ENCODE measurements around the gene LIMA1. TPM values are rescaled to one million over a fixed set of nuclear protein-coding genes. Genes with fewer than 3 reads are reported as not detected.
"Not testable (repeated sequence)": the region's sequence is repeated elsewhere in the genome, so short reads cannot be mapped to it uniquely, and the experiment has no call there.

The LIMA1 gene
- total RNA-seq (19.0 TPM), polyA plus RNA-seq (10 to 100 TPM; 14.3 to 19.3 (median 17.6) TPM)

DNA sequence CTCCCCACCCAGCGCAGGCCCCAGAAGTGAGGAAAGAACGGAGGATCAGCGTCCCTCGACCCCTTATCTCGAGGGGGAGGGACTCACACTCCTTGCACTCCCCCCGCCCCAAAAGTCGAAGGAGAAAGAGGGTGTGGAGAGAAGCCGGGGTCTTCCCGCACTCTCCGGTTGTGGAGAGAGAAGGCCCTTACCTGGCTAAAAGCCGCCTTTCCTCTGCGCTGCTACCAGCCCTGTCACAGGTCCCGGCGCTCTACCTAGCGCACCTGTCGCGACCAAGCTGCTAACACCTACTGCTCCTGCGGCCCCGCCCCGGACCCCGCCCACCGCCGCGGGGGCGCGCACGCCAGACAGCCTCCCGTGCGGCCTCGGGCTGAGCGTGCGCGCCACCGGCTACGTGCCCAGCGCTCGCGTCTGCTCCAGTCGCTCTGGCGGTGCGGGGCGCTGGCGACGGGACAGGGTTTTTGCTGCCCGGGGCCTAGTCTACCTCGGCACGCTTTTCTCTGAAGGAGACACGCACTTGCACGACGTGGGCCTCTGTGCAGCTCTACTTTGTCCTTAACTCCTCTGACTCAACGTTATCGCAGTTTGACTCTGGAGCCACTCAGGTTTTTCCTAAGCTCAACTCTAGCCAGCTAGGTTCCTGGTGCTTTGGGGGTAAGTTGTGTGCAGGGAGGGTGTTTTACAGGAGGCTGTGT lies at the start of gene LIMA1:
TSS of gene LIMA1 (minus strand) at position 292 of the 695 bp plus-strand sequence. CDS start 34,769 bp downstream, outside the sequence.
- ATAC-seq (ENCODE audit: low read depth in 2 of 2) (peak; percentile 97 to 98), DNase-seq (peak; percentile 91 to 94 (median 92))
- H3K4me1 ChIP-seq (ENCODE audit: control insufficient read depth, insufficient read depth, low read length, poor library complexity, severe bottlenecking): peaks cover 20% of the 10 kb centered on the region
- Mint-ChIP-seq H3K4me1 (peaks cover 5 to 29% (median 14%) of the 10 kb centered on the region in 4 donors), H3K9me3 (peaks cover 0 to 3% (median 0%) of the 10 kb centered on the region in 7 donors), H3K4me3 (peak within 1 kb of the TSS; percentile 86 to 93 (median 91)), H3K27ac (peak within 1 kb of the TSS; percentile 66 to 91 (median 88)), H3K27me3 (peaks cover 24% of the 10 kb centered on the region), H3K36me3 (no peaks in the 10 kb centered on the region)
- peak within 1 kb of the TSS; percentile 82 for H3K4me3 ChIP-seq (ENCODE audit: low read depth, low read length)
- peak within 1 kb of the TSS; percentile 57 for H3K27ac ChIP-seq (ENCODE audit: insufficient read depth, low read length, poor library complexity, severe bottlenecking)
- H3K9me3 ChIP-seq (ENCODE audit: control insufficient read depth in 2 of 2, low read length in 2 of 2): no peaks in the 10 kb centered on the region
- no peaks in the 10 kb centered on the region for H3K27me3 ChIP-seq (ENCODE audit: control insufficient read depth, insufficient read depth, low read length)
- no peaks in the 10 kb centered on the region for H3K36me3 ChIP-seq (ENCODE audit: control insufficient read depth, insufficient read depth, low read length)

DNA sequence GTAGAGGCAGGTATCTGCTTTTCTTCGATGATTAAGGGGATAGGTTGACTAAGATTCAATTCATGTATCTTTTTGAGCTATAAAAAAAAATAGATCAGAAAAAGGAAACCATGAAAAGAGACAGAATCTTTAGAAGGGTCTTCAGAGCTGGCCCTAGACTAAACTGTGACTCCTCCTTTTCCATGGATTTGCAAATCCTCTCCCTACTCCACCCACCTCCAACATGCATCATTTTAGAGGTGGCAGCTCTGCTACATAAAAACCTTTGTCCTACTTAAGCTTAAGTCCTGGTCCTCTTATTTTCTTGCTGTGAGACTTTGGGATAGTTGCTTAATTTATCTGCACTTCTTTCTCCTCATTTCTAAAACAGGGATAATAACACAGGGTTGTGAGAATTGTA lies 48.4 kb upstream of the LIMA1 start:
- Histone ChIP-seq H3K4me3 (ENCODE audit: low read depth, low read length) (no peak overlapping the region), H3K9me3 (ENCODE audit: control insufficient read depth in 2 of 2, low read length in 2 of 2) (no peaks in the 10 kb centered on the region), H3K27ac (ENCODE audit: insufficient read depth, low read length, poor library complexity, severe bottlenecking) (no peak overlapping the region), H3K27me3 (ENCODE audit: control insufficient read depth, insufficient read depth, low read length) (peaks cover 1% of the 10 kb centered on the region), H3K36me3 (ENCODE audit: control insufficient read depth, insufficient read depth, low read length) (no peaks in the 10 kb centered on the region), H3K4me1 (ENCODE audit: control insufficient read depth, insufficient read depth, low read length, poor library complexity, severe bottlenecking) (no peaks in the 10 kb centered on the region)
- H3K9me3 Mint-ChIP-seq: no peaks in the 10 kb centered on the region
- H3K4me1 Mint-ChIP-seq: no peaks in the 10 kb centered on the region
- DNase-seq (no peak), ATAC-seq (ENCODE audit: low read depth in 2 of 2) (no peak)
- H3K36me3 Mint-ChIP-seq: no peaks in the 10 kb centered on the region
- H3K27me3 Mint-ChIP-seq: no peaks in the 10 kb centered on the region
- no peak overlapping the region for H3K4me3 Mint-ChIP-seq
- no peak overlapping the region for H3K27ac Mint-ChIP-seq

DNA sequence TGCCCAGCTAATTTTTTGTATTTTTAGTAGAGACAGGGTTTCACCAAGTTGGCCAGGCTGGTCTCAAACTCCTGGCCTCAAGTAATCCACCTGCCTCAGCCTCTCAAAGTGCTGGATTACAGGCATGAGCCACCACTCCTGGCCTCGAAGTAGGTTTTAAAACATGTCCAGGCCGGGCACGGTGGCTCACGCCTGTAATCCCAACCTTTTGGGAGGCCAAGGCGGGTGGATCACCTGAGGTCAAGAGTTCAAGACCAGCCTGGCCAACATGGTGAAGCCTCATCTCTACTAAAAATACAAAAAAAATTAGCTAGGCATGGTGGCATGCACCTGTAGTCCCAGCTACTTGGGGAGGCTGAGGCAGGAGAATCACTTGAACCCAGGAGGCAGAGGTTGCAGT lies 45.3 kb upstream of the LIMA1 start:
- H3K36me3 ChIP-seq (ENCODE audit: control insufficient read depth, insufficient read depth, low read length); H3K36me3 Mint-ChIP-seq; H3K9me3 Mint-ChIP-seq; DNase-seq; H3K4me1 ChIP-seq (ENCODE audit: control insufficient read depth, insufficient read depth, low read length, poor library complexity, severe bottlenecking); H3K4me3 ChIP-seq (ENCODE audit: low read depth, low read length); ATAC-seq (ENCODE audit: low read depth in 2 of 2); H3K27ac ChIP-seq (ENCODE audit: insufficient read depth, low read length, poor library complexity, severe bottlenecking); H3K27me3 ChIP-seq (ENCODE audit: control insufficient read depth, insufficient read depth, low read length); H3K27me3 Mint-ChIP-seq; H3K27ac Mint-ChIP-seq; H3K9me3 ChIP-seq (ENCODE audit: control insufficient read depth in 2 of 2, low read length in 2 of 2); H3K4me3 Mint-ChIP-seq; H3K4me1 Mint-ChIP-seq: not testable (repeated sequence)

DNA sequence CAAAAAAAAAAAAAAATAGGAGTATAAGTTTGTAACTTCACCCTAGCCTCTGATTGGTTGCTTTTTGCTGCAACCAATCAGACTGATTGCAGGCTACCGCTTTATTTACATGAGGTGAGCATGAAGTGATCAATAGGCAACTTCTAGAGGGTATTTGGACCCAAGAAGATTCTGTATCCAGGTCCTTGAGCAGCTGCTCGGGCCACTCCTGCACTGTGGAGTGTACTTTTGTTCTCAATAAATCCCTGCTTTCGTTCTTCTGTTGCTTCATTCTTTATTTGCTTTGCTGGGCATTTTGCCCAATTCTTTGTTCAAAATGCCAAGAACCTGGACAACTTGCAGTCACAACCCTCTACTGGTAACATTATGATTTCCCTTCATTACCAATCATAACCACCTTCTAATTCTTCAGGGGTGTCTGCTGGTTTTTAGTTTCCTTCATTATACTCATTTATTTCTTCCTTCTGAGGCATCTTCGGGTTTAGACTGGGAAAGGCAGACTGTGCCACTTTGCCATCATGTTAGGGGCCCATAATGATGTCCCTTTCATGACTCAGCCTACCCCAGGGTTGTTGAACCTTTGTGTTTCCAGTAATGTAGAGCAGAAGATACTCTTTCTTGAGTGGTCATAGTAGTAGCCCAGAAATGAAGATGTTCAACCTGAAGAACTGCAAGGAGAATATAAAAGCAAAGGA lies 43.4 kb upstream of the LIMA1 start:
- no peaks in the 10 kb centered on the region for H3K9me3 ChIP-seq (ENCODE audit: control insufficient read depth in 2 of 2, low read length in 2 of 2)
- ATAC-seq (ENCODE audit: low read depth in 2 of 2): no peak
- Mint-ChIP-seq H3K36me3 (peaks cover 11% of the 10 kb centered on the region), H3K27me3 (no peaks in the 10 kb centered on the region), H3K4me3 (no peak overlapping the region), H3K4me1 (peaks cover 0 to 4% (median 1%) of the 10 kb centered on the region in 4 donors), H3K9me3 (no peaks in the 10 kb centered on the region), H3K27ac (no peak overlapping the region)
- H3K36me3 ChIP-seq (ENCODE audit: control insufficient read depth, insufficient read depth, low read length): no peaks in the 10 kb centered on the region
- H3K4me3 ChIP-seq (ENCODE audit: low read depth, low read length): no peak overlapping the region
- no peak for DNase-seq
- H3K27ac ChIP-seq (ENCODE audit: insufficient read depth, low read length, poor library complexity, severe bottlenecking): no peak overlapping the region
- no peaks in the 10 kb centered on the region for H3K4me1 ChIP-seq (ENCODE audit: control insufficient read depth, insufficient read depth, low read length, poor library complexity, severe bottlenecking)
- no peaks in the 10 kb centered on the region for H3K27me3 ChIP-seq (ENCODE audit: control insufficient read depth, insufficient read depth, low read length)

DNA sequence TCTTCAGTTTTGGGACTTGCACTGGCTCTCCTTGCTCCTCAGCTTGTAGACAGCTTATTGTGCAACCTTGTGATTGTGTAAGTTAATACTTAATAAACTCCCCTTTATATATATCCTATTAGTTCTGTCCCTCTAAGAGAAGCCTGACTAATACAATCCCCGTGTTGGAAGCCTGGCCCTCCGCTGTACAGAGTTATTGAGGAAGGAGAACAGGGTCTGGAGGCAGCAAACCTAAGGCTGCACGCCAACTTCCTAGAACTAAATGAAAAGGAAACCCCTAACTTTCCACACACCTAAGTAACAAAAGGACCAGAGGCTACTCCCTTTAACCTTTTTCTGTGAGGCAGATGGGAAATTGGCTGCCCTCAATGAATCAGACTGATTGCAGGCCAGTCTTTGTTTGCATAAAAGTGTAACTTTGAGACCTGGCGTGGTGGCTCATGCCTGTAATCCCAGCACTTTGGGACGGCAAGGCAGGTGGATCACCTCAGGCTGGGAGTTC lies 42.6 kb upstream of the LIMA1 start:
- H3K27ac Mint-ChIP-seq: peak overlapping the region in 1 of 3 donors; percentile 21
- H3K4me3 Mint-ChIP-seq: no peak overlapping the region
- Histone ChIP-seq H3K27me3 (ENCODE audit: control insufficient read depth, insufficient read depth, low read length) (no peaks in the 10 kb centered on the region), H3K4me3 (ENCODE audit: low read depth, low read length) (no peak overlapping the region), H3K36me3 (ENCODE audit: control insufficient read depth, insufficient read depth, low read length) (no peaks in the 10 kb centered on the region), H3K27ac (ENCODE audit: insufficient read depth, low read length, poor library complexity, severe bottlenecking) (no peak overlapping the region), H3K4me1 (ENCODE audit: control insufficient read depth, insufficient read depth, low read length, poor library complexity, severe bottlenecking) (no peaks in the 10 kb centered on the region), H3K9me3 (ENCODE audit: control insufficient read depth in 2 of 2, low read length in 2 of 2) (no peaks in the 10 kb centered on the region)
- peaks cover 0 to 4% (median 1%) of the 10 kb centered on the region in 4 donors for H3K4me1 Mint-ChIP-seq
- peaks cover 11% of the 10 kb centered on the region for H3K36me3 Mint-ChIP-seq
- ATAC-seq (ENCODE audit: low read depth in 2 of 2) (no peak), DNase-seq (no peak)
- no peaks in the 10 kb centered on the region for H3K9me3 Mint-ChIP-seq
- H3K27me3 Mint-ChIP-seq: no peaks in the 10 kb centered on the region

DNA sequence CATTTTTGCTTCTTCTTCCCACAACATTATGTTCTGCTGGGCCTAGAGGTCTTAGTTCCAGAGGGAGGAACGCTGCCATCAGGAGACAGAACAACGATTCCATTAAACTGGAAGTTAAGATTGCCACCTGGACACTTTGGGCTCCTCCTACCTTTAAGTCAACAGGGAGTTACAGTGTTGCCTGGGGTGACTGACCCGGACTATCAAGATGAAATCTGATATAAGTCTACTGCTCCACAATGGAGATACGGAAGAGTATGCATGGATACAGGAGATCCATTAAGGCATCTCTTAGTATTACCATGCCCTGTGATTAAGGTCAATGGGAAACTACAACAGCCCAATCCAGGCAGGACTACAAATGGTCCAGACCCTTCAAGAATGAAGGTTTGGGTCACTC lies 41.5 kb upstream of the LIMA1 start:
- H3K27me3 ChIP-seq (ENCODE audit: control insufficient read depth, insufficient read depth, low read length); H3K9me3 Mint-ChIP-seq; H3K4me1 ChIP-seq (ENCODE audit: control insufficient read depth, insufficient read depth, low read length, poor library complexity, severe bottlenecking); H3K27me3 Mint-ChIP-seq; H3K4me1 Mint-ChIP-seq; ATAC-seq (ENCODE audit: low read depth in 2 of 2); H3K27ac ChIP-seq (ENCODE audit: insufficient read depth, low read length, poor library complexity, severe bottlenecking); H3K27ac Mint-ChIP-seq; H3K4me3 ChIP-seq (ENCODE audit: low read depth, low read length); H3K9me3 ChIP-seq (ENCODE audit: control insufficient read depth in 2 of 2, low read length in 2 of 2); DNase-seq; H3K4me3 Mint-ChIP-seq; H3K36me3 ChIP-seq (ENCODE audit: control insufficient read depth, insufficient read depth, low read length): not testable (repeated sequence)
- H3K36me3 Mint-ChIP-seq: peaks cover 11% of the 10 kb centered on the region

DNA sequence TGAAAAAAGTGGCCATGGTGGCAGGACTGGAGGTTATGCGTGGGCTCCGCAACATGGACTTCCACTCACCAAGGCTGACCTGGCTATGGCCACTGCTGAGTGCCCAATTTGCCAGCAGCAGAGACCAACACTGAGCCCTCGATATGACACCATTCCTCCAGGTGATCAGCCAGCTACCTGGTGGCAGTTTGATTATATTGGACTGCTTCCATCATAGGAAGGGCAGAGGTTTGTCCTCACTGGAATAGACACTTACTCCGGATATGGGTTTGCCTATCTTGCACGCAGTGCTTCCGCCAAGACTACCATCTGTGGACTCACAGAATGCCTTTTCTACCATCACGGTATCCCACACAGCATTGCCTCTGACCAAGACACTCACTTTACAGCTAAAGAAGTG lies 40.8 kb upstream of the LIMA1 start:
- not testable (repeated sequence) for H3K9me3 Mint-ChIP-seq

More for the DNA sequence above, 40.8 kb upstream of the LIMA1 start:
- not testable (repeated sequence) for ATAC-seq (ENCODE audit: low read depth in 2 of 2); H3K4me3 Mint-ChIP-seq; H3K36me3 ChIP-seq (ENCODE audit: control insufficient read depth, insufficient read depth, low read length); H3K27ac Mint-ChIP-seq; H3K9me3 ChIP-seq (ENCODE audit: control insufficient read depth in 2 of 2, low read length in 2 of 2); H3K4me1 Mint-ChIP-seq; H3K27me3 Mint-ChIP-seq; H3K4me3 ChIP-seq (ENCODE audit: low read depth, low read length); H3K4me1 ChIP-seq (ENCODE audit: control insufficient read depth, insufficient read depth, low read length, poor library complexity, severe bottlenecking); H3K27ac ChIP-seq (ENCODE audit: insufficient read depth, low read length, poor library complexity, severe bottlenecking); H3K27me3 ChIP-seq (ENCODE audit: control insufficient read depth, insufficient read depth, low read length); DNase-seq
- H3K36me3 Mint-ChIP-seq: peaks cover 11% of the 10 kb centered on the region

Data from CD4-positive, CD25-positive, alpha-beta regulatory T cell (primary cell).